ENCODE data around the gene LTK.
A peak's percentile ranks its signal among the peaks of the same experiment; 100 is the strongest.

The LTK gene

DNA sequence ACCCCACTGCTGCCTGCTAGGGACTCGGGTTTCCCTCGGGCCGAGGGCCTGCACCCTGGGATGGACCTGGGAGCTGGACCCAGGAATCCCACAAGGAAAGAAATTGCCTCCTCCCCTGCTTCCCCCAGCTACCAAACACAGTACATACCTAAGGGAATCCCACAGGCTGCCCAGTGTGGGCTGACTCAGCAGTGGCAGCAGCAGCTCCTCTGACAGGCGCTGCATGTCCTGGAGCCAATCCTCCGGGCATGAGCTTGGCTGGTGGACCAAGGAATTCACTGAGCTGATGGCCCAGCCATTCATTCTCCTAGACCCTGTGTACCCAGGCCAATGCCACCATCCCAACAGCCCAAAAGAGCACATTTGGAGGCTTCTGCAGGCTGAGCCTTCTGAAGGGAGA lies 9.5 kb upstream of the LTK start:
- TF ChIP-seq, protein P1, sequence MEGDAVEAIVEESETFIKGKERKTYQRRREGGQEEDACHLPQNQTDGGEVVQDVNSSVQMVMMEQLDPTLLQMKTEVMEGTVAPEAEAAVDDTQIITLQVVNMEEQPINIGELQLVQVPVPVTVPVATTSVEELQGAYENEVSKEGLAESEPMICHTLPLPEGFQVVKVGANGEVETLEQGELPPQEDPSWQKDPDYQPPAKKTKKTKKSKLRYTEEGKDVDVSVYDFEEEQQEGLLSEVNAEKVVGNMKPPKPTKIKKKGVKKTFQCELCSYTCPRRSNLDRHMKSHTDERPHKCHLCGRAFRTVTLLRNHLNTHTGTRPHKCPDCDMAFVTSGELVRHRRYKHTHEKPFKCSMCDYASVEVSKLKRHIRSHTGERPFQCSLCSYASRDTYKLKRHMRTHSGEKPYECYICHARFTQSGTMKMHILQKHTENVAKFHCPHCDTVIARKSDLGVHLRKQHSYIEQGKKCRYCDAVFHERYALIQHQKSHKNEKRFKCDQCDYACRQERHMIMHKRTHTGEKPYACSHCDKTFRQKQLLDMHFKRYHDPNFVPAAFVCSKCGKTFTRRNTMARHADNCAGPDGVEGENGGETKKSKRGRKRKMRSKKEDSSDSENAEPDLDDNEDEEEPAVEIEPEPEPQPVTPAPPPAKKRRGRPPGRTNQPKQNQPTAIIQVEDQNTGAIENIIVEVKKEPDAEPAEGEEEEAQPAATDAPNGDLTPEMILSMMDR (IDR thresholded peaks at IDR 0.05; ENCODE audit: insufficient read depth, low read length, poor library complexity, severe bottlenecking), result no peak
- Histone ChIP-seq H3K36me3 (ENCODE audit: control insufficient read depth, insufficient read depth, low read length) (peaks cover 34% of the 10 kb centered on the region), H3K27me3 (replicated peaks; ENCODE audit: control insufficient read depth, insufficient read depth, low read length) (no peaks in the 10 kb centered on the region), H3K4me3 (replicated peaks; ENCODE audit: low read depth, low read length) (no peak overlapping the region)
- no peak for DNase-seq (ENCODE audit: extremely low read depth, insufficient read length)

DNA sequence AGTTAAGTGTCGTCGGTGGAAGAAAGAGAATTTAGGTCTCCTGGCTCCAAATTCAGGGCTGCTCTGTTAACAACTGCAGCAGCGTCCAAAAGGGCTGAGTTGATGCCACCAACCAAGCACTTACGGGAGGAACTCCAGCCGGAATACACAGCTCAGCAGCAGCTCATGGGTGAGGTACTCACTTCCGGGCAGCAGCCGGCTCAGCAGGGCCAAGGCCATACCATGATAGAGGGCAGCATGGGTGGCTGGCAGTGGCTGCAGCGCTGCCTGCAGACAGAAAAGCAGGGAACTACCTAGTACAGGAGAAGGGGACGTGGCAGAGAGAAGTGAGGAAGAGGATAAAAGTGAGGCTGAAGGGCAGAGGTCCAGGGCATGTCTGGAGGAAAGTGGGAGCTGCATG lies 8.0 kb upstream of the LTK start:
- TF ChIP-seq, protein P1 (IDR thresholded peaks at IDR 0.05; ENCODE audit: insufficient read depth, low read length, poor library complexity, severe bottlenecking), result no peak
- Histone ChIP-seq H3K4me3 (replicated peaks; ENCODE audit: low read depth, low read length) (no peak overlapping the region), H3K27me3 (replicated peaks; ENCODE audit: control insufficient read depth, insufficient read depth, low read length) (no peaks in the 10 kb centered on the region), H3K36me3 (ENCODE audit: control insufficient read depth, insufficient read depth, low read length) (peaks cover 26% of the 10 kb centered on the region)
- no peak for DNase-seq (ENCODE audit: extremely low read depth, insufficient read length)

DNA sequence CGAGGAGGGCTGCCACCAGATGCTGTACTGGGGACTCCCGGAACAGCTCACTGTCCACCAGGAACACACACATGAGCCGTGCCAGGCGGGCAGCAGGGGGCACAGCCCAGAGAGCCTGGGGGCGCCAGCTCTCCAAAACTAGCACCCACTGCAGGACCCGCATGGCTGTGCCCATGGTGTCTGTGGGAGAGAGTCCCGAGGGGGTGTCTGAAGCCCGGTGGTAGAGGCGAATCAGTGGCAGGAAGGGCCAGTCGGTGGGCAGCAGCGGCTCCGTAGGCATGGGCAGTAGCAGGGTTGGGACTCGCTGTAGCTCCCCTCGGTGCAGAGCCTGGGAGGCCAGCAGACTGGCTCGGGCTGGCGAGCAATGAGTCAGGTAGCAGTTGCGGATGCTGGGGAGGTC lies 7.0 kb upstream of the LTK start:
- H3K27me3 ChIP-seq (replicated peaks; ENCODE audit: control insufficient read depth, insufficient read depth, low read length), result no peaks in the 10 kb centered on the region
- TF ChIP-seq, protein P1 (IDR thresholded peaks at IDR 0.05; ENCODE audit: insufficient read depth, low read length, poor library complexity, severe bottlenecking), result no peak
- H3K36me3 ChIP-seq (ENCODE audit: control insufficient read depth, insufficient read depth, low read length), result peaks cover 24% of the 10 kb centered on the region
- DNase-seq (ENCODE audit: extremely low read depth, insufficient read length), result no peak
- H3K4me3 ChIP-seq (replicated peaks; ENCODE audit: low read depth, low read length), result no peak overlapping the region

DNA sequence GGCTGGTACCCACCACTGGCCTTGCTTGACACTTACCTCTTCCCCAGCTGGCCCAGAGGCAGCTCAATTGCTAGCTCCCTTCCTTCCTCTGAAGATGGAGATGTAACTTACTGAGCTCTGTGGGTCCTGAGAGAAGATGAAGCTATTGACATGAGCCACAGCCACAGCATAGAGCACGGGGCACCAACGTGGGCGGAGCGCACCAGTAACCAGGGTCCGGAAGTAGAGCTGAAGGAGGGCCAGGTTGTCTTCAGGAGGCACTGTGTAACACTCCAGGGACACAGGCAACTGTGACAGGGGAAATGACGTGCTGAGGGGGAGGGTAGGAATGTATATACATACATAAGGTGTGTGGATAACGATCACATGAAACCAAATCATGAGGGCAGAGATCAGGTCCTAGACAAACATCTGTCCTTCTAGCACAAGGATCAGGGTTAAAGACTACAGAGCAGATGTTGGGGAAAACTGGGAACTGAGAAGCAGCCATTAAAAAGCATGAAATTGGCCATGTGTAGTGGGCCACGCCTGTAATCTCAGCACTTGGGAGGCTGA lies 4.3 kb upstream of the LTK start:
- DNase-seq (ENCODE audit: extremely low read depth, insufficient read length), result no peak

DNA sequence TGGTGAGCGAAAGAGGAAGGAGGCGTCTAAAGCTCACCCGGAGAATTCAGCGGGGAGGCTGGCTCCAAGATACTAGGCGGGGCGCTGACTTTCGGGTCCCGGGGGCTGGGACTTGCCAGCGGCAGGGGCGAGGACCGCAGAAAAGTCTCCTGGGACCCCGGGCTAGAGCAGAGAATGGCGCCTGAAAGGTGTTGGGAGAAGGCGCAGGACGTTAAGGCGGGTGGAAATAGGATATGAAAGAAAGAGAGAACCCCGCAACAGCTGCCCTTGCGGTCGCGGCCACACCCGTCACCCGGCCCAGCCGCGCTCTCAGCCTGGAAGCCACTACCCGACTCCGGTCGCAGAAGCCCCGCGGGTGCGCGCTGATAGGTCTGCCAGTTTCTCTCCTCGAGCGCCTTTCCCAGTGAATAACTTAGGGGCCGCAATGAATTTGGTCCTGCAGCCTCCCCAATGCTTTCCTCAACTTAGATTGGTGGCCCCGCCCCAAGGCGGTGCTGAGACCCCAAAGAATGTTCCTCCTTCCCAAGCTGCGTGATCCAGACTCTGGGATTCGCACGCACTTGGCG lies 604 bp downstream of the LTK start:
- Histone ChIP-seq H3K36me3 (ENCODE audit: control insufficient read depth, insufficient read depth, low read length) (peaks cover 6% of the 10 kb centered on the region), H3K27me3 (replicated peaks; ENCODE audit: control insufficient read depth, insufficient read depth, low read length) (peaks cover 4% of the 10 kb centered on the region), H3K4me3 (replicated peaks; ENCODE audit: low read depth, low read length) (peak overlapping the region; percentile 31)
- peak; percentile 63 for DNase-seq (ENCODE audit: extremely low read depth, insufficient read length)
- TF ChIP-seq, protein P1 (IDR thresholded peaks at IDR 0.05; ENCODE audit: insufficient read depth, low read length, poor library complexity, severe bottlenecking), result no peak

More for the DNA sequence above, 4.3 kb upstream of the LTK start:
- TF ChIP-seq, protein P1 (IDR thresholded peaks at IDR 0.05; ENCODE audit: insufficient read depth, low read length, poor library complexity, severe bottlenecking), result no peak
- H3K4me3 ChIP-seq (replicated peaks; ENCODE audit: low read depth, low read length), result no peak overlapping the region
- no peaks in the 10 kb centered on the region for H3K27me3 ChIP-seq (replicated peaks; ENCODE audit: control insufficient read depth, insufficient read depth, low read length)
- H3K36me3 ChIP-seq (ENCODE audit: control insufficient read depth, insufficient read depth, low read length), result peaks cover 17% of the 10 kb centered on the region
